ENCODE measurements around the gene NKAPD1.
"Not testable (repeated sequence)": the region's sequence is repeated elsewhere in the genome, so short reads cannot be mapped to it uniquely, and the experiment has no call there.

The NKAPD1 gene, protein sequence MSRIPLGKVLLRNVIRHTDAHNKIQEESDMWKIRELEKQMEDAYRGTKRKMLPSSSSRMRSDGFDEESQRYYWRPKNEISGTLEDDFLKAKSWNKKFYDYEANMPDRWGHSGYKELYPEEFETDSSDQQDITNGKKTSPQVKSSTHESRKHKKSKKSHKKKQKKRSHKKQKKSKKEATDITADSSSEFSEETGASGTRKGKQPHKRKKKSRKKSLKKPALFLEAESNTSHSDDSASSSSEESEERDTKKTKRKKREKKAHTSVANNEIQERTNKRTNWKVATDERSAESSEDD

DNA sequence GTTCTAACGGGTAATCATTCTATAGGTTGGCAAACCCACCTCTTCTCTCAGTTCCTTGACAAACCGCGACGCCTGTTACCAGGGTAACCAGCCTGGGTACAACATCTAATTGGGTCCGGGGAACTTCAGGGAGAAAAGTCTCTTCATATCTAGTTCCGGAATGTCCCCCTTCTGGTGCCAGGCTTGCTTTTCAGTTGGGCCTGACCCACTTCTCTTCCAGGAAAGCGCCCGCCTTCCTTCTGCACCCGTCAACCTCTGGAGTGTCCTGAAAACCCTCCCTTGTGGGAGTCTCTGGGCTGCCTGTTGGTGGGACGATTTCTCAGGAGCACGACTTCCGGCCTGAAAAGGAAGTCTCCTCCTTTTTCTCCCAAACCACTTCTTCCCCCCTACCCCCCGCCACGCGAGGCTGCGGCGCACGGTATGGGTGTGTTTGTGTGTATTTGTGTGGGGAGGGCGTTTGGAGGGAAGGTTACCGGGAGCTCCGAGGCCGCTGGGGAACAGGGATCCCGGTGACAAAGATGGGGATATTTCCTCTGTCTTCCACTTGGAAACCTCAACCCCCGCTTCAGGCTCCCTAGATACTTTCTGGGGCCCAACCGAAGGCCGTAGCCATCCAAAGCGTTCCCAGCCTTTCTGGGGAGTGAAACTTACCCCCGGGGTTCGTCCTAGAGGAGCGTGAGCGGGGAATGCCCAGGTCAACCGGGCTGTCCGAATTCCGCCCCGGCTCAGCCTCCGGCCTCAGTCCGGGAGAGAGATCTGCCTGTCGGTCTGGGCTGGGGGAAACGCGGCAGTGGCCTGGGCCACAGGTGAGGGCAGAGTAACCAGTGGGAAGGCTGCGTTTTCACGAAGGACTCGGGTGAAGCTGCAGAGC lies at the start of gene NKAPD1, which contains the start of gene PIH1D2:
NKAPD1 (plus strand) TSS at position 359 of the 871 bp plus-strand sequence. CDS start 1,276 bp downstream, outside the sequence.
PIH1D2 (minus strand) TSS at position 77 of the 871 bp plus-strand sequence. CDS start 843 bp downstream, outside the sequence.
- DNase-seq = peak; percentile 24 to 94 (median 77)

DNA sequence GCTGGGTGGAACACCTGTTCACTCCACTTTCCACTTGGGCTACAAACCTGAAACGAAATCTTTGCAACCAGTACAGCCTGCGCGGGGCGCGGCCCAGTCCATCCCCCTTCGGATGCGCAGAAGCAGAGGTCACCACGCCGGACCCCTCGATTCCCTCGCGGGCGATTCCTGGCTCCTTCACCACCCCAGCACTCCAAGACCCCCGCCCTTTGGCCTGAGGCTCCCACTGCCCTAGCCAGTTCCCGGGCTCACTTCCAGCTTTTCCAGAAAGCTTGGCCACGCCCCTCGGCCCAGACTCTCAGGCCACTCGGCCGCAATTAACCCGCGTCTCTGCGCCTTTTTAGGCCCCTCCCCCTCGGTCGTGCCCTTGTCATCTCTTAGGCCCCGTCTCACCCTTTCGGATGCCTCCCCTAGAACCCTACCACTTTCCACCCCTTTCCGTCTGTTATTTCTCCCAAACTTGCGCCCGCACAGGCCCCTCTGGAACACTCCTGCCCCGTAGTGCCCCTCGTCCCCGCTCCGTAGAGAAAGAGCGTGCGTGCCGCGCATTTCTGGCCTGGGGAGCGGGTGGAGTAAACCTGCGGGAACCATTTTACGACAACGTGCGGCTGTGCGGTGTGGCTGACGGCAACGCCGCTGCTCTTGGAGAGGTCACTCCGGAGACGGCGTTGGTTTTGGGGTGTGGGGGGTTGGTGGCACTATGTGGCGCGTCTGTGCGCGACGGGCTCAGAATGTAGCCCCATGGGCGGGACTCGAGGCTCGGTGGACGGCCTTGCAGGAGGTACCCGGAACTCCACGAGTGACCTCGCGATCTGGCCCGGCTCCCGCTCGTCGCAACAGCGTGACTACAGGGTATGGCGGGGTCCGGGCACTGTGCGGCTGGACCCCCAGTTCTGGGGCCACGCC lies 49.1 kb upstream of the NKAPD1 start, which contains the start of gene DLAT:
DLAT (plus strand) TSS at position 636 of the 906 bp plus-strand sequence; CDS start at position 701, 65 bp downstream.
- peak; percentile 17 to 92 (median 79) for DNase-seq

DNA sequence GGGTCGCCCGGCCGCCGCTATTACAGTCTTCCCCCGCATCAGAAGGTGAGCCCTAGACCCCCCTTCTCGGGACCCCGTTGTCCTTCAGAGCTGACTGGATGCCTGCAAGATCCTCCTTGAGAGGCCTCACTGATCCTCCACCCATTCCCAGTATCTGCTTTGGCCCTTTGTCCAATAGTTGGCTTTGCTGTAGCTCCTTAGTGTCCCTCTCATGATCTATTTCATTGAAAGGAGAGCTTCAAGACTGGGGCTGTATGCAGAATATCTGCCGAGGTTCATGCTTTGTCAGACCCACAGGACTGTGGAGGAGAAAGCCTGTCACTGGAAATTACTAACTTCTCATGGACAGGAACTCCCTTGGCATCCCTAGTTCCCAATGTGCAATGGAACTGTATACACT lies 48.4 kb upstream of the NKAPD1 start:
- peak in 1 of 14 donors; percentile 48 for DNase-seq

DNA sequence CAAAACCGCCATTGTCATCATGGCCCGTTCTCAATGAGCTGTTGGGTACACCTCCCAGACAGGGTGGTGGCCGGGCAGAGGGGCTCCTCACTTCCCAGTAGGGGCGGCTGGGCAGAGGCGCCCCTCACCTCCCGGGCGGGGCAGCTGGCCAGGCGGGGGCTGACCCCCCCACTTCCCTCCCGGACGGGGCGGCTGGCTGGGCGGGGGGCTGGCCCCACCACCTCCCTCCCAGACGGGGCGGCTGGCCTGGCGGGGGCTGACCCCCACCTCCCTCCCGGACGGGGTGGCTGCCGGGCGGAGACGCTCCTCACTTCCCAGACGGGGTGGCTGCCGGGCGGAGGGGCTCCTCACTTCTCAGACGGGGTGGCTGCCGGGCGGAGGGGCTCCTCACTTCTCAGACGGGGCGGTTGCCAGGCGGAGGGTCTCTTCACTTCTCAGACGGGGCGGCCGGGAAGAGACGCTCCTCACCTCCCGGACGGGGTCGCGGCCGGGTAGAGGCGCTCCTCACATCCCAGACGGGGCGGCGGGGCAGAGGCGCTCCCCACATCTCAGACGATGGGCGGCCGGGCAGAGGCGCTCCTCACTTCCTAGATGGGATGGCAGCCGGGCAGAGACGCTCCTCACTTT lies 47.2 kb upstream of the NKAPD1 start:
- not testable (repeated sequence) for DNase-seq

DNA sequence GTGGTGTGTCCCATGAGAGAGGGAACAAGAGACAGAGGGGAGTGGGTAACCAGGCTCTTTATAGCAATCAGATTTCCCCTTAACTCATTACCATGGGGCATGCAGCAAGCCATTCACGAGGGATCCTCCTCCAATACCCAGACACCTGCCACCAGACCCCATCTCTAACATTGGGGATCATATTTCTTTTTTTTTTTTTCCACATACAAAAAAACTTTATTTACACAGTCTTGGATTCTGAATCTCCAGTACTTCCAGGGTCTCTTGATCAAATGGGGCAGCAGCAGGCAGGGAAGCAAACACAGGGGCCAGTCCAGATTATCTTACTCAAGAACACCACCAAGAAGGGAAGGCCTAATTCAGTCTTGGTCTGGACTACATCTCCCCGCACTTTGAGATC lies 44.6 kb upstream of the NKAPD1 start:
- no peak for DNase-seq

DNA sequence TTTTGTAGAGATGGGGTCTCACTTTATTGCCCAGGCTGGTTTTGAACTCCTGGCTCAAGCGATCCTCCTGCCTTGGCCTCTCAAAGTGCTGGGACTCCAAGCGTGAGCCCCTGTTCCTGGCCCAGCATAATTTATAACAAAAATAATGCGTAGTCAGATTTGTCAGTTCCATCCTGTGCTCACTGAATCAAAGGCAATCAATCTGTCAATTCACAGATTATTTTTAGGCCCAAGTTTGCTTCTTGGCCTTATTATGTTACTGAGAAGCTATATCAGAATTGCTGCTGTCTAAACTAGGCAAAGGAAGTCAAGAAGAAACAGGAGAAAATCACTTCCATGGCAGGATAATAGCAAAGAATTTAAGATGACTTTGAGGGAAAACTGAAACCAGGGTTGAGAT lies 40.2 kb upstream of the NKAPD1 start:
- DNase-seq = no peak

DNA sequence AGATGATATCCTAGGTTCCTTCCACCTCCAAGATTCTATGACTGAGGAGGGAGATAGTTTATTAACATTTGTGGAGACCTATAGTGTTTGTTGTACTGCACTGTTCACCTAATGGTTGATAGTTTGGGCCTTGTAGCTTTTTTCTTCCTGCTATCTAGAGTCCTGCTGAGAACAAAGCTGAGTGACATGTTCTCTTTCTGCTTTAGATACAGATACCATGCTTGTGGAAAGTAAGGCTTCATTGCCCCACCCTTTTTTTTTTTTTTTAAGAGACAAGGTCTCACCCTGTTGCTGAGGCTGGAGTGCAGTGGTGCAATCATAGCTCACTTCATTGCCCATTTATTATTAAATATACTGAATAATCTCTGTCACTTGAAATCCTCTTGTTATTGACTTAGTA lies 36.6 kb upstream of the NKAPD1 start:
- no peak for DNase-seq

DNA sequence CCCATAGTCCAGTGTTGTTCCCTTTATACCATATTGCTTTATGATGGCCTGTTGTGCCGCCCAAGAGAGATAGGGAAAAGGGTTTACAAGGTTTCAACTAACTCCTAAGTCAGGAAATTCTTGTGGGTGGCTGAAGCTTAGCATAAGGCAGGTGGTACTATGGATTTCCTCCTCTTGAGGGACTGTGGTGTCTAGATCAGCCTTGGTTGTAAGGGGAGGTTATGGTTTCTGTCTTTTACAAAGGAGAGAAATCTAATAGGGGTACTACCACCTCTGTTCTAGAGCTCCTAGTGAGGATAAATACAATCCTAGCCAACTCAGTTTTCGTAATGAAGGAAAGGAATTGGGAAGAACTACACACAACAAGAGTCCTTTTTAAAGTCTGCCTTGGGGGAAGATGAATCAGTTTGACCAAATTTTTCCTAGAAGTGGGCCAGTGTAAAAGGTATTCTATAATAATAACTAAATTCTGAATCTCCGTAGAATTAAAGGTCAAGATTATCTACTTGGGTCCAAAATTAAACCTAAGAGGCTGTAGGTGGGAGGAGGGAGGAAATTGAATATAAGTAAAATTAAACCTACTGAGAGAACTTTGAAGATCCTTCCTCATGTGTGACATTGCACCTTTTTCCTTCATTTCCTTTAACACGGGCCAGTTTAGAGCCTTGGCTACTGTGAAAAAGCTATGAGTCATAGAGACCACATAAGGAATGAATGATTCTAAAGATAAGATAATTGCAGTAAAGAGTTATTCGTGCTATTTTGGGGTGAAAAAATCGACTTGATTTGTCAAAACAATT lies 31.7 kb upstream of the NKAPD1 start:
- DNase-seq = no peak

DNA sequence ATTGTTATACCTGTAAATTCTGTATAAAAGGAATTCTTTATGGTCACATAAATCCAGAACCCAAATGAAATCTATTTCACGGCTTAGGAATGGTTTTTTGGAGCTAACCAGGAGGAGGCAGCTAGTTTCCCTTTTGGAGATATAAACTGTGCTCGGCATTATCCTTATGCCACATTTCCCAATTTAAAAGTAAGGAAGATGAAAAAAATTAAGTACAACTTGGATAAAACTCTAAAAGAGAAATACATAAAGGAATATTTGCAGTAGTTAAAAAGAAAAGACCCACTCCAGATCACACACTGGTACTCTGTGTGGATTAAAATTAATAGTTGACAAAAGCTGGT lies 31.2 kb upstream of the NKAPD1 start:
- DNase-seq = no peak

DNA sequence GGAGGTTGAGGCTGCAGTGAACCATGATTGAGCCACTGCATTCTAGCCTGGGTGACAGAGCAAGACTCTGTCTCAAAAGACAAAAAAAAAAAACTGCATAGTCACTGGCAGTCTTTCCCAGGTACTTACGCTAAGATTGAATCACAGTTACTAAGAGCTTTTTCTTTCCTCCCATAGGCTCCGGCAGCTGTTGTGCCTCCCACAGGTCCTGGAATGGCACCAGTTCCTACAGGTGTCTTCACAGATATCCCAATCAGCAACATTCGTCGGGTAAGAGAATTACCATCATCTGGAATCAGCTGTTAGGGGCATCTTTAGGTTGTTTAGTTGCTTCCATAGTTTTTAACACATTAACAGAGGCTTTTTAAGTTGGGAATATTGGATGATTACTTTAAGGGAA lies 29.1 kb upstream of the NKAPD1 start:
- no peak for DNase-seq

DNA sequence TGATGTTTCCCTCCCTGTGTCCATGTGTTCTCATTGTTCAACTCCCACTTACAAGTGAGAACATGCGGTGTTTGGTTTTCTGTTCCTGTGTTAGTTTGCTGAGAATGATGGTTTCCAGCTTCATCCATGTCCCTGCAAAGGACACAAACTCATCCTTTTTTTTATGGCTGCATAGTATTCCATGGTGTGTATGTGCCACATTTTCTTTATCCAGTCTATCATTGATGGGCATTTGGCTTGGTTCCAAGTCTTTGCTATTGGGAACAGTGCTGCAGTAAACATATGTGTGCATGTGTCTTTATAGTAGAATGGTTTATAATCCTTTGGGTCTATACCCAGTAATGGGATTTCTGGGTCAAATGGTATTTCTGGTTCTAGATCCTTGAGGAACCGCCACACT lies 27.5 kb upstream of the NKAPD1 start:
- not testable (repeated sequence) for DNase-seq

DNA sequence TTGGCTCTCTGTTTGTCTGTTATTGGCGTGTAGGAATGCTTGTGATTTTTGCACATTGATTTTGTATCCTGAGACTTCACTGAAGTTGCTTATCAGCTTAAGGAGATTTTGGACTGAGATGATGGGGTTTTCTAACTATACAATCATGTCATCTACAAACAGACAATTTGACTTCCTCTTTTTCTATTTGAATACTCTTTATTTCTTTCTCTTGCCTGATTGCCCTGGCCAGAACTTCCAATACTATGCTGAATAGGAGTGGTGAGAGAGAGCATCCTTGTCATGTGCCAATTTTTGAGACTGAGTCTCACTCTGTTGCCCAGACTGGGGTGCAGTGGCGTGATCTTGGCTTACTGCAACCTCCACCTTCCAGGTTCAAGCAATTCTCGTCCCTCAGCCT lies 25.8 kb upstream of the NKAPD1 start:
- not testable (repeated sequence) for DNase-seq

DNA sequence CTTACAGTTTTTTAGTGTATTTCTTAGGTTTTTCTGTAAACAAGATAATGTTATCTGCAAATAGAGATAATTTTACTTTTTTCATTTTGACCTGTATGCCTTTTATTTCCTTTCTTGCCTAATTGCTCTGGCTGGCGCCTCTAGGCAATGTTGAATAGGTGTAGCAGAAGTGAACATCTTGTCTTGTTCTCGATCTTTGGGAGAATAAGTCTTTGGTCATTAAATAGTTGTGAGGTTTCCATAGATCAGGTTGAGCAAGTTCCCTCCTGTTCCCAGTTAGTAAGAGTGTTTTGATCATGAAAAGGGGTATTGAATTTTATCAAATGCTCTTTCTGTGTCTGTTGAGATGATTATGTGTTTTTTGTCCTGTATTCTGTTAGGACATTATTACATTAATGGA lies 24.3 kb upstream of the NKAPD1 start:
- no peak for DNase-seq

DNA sequence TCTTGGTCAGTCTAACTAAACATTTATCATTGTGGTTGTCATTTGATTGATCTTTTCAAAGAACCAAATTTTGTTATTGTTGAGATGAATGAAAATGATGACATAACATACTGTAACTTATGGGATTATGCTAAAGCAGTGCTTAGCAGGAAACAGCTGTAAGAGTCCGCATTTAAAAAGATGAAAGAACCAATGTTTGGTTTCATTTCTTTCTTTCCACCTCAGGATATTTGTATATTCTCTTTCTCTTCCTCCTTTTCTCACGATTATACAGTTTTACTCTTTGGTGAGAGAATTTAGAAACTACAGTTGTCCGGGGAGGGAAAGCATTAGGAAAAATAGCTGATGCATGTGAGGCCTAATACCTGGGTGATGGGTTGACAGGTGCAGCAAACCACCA lies 23.4 kb upstream of the NKAPD1 start:
- DNase-seq = no peak

DNA sequence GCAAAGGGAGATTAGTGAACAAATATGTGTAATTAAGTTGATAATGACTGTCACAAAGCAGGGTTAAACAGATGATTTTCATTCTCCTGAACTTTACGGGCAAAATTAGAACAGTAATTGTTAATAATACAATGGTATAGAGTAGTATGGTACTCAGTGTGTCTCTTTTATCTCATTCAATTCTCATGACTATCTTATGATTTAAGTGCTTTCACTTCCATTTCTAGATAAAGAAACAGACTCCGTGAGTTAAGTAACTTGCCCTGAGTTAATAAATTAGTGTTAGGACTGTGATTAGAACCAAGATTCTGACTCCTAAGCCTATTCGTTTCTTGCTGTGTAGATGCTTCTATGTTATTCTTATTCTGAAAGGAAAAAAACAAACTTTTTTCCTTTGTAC lies 22.3 kb upstream of the NKAPD1 start:
- no peak for DNase-seq

DNA sequence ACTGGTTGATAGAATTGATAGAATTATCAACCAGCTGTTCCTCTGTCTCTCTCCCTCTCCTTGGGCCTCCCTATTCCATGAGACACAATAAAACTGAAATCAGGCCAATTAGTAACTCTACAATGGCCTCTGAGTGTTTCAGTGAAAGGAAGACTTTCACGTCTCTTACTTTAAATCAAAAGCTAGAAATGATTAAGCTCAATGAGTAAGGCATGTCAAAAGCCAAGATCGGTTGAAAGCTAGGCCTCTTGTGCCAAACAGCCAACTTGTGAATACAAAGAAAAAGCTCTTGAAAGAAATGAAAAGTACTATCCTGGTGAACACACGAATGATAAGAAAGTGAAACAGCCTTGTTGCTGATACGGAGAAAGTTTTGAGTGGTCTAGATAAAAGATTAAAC lies 16.9 kb upstream of the NKAPD1 start:
- no peak for DNase-seq

DNA sequence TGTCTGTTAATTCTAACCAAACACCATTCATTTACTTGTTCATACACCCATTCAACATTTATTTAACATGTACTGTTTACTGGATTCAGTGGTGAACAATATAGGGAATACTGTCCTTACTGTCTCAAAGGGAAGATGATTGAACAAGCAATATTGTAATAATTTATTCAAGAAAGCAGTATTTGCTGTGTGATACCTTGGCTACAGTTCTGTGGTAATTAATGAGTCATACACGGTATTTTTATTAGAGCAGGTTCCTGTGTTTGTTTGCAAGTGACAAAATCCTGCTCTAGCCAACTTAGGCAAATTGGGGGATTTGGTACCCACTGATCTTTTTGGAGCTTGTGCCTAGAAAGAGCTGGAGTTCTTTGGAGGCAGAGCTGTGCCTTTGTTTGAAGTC lies 16.0 kb upstream of the NKAPD1 start:
- DNase-seq = no peak

DNA sequence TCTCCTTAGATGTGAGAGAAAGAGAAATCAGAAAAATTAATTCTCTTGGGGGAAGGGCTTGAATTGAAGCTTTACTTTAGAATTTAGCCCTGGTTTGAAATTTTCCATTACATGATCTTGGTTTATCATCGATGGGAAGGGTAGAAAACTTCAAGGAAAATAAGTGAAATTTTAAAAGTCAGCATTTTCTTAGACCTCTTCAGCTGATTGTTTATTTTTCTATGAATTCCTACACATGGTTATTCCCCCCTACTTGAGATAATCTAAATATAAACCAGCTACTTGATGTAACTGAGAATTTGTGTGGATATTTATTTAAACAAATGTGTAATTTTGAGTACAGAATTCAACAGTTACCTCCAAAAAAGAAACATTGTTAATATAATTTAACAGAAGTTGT lies 11.2 kb upstream of the NKAPD1 start:
- no peak for DNase-seq

DNA sequence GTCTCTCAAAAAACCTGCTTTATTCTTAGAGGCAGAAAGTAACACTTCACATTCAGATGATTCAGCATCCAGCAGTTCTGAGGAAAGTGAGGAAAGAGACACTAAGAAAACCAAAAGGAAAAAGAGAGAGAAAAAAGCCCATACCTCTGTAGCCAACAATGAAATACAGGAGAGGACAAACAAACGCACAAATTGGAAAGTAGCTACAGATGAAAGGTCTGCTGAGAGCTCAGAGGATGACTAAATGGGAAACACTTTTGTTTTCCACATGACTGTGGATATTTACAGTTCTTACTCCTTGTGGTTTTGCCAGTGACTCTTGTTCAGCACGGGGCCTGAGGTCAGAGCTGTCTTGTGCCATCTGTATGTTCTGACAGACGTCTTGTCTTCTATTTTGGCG lies 8.6 kb downstream of the NKAPD1 start:
- no peak for DNase-seq

DNA sequence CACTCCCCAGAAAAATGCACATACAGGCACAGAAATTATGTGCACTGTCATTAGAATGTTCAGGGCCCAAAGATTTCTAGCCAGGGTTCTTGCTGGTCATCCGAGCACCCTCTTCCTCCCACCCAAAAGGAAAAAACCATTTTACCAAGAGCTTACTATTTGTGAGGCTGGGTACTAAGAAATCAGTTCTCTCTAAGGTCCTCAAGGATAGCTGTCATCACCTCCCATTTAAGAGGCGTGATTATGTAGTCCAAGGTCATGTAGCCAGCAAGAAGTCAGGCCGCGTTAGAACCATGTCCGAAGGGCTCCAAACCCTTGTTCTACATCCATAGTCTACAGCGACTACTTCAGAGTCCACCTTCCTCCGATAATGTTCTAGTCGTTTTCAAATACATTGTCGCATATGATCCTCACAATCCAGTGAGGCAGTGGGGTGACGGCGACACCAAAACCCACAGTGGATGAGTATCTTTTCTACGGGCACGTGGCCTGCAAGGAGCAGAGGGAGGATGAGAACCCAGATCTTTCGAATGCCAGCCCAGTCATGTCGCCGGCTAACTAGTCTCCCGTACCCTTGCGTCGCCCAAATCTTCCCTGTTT lies 11.8 kb downstream of the NKAPD1 start:
- DNase-seq = peak in 2 of 14 donors; percentile 29 to 39
